Measurements from ENCODE around the gene PROCR. TPM values are rescaled to one million over a fixed set of nuclear protein-coding genes. Genes with fewer than 3 reads are reported as not detected.
A peak's percentile ranks its signal among the peaks of the same experiment; 100 is the strongest.

PROCR gene
- total and polyA plus RNA-seq, 5 experiments from 2014 or later = 3.2 to 8.5 (median 5.9) TPM

- peaks cover 0 to 8% (median 4%) of the 10 kb centered on the region in 3 donors for H3K36me3 Mint-ChIP-seq
These were observed 36.2 kb downstream of the PROCR start for GRCh38 chr20:35207950-35208611.

GRCh38 chr20:35215066-35215956 is 43.4 kb downstream of the PROCR start:
- Mint-ChIP-seq H3K4me3 (no peak overlapping the region), H3K27me3 (no peaks in the 10 kb centered on the region), H3K4me1 (no peaks in the 10 kb centered on the region), H3K27ac (no peak overlapping the region), H3K9me3 (no peaks in the 10 kb centered on the region), H3K36me3 (peaks cover 0 to 37% (median 13%) of the 10 kb centered on the region in 3 donors)
- POLR2A ChIA-PET = no interaction called here
- no peak for DNase-seq
- ATAC-seq = no peak

More at GRCh38 chr20:35207950-35208611, 36.2 kb downstream of the PROCR start:
- Mint-ChIP-seq H3K9me3 (peaks cover 0 to 3% (median 0%) of the 10 kb centered on the region in 9 donors), H3K4me1 (no peaks in the 10 kb centered on the region), H3K27ac (no peak overlapping the region), H3K27me3 (no peaks in the 10 kb centered on the region), H3K4me3 (no peak overlapping the region)
- POLR2A ChIA-PET = interaction anchor here (0.6 to 4.0 kb wide), 3 partner anchors 62 to 121 kb away, joined by 3 to 20 read pairs (median 3); partner anchors contain the start of genes EDEM2 and MMP24OS
- peak; percentile 87 to 96 for ATAC-seq
- DNase-seq = peak; percentile 50 to 90 (median 74)

- DNase-seq = no peak
- POLR2A ChIA-PET = no interaction called here
- no peak overlapping the region for H3K4me3 Mint-ChIP-seq
These were observed 44.7 kb downstream of the PROCR start for GRCh38 chr20:35216541-35216940.

DNA sequence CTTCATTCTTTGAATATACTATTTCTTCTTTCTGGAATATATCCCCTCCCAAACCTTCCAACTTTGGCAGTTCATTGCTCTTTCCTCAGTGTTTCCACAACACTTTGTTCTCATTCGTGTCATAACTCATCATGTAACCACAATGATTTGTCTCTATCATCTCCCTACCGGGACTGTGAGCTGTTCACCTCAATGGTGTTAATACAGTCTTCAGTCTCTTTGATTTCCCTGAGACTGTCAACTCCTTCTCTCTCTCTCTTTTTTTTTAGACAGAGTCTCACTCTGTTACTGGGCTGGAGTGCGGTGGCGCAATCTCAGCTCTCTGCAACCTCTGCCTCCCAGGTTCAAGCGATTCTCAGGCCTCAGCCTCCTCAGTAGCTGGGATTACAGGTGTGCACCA is 52.1 kb downstream of the PROCR start:
- no peak overlapping the region for H3K27ac Mint-ChIP-seq
- no peaks in the 10 kb centered on the region for H3K9me3 Mint-ChIP-seq
- peaks cover 14 to 20% (median 19%) of the 10 kb centered on the region in 3 donors for H3K36me3 Mint-ChIP-seq
- peaks cover 9 to 15% (median 12%) of the 10 kb centered on the region in 4 donors for H3K4me1 Mint-ChIP-seq
- DNase-seq = no peak
- no peak overlapping the region for H3K4me3 Mint-ChIP-seq
- ATAC-seq = no peak
- POLR2A ChIA-PET = no interaction called here
- peaks cover 14 to 32% (median 22%) of the 10 kb centered on the region in 5 donors for H3K27me3 Mint-ChIP-seq

More at GRCh38 chr20:35216541-35216940, 44.7 kb downstream of the PROCR start:
- peaks cover 0 to 33% (median 13%) of the 10 kb centered on the region in 3 donors for H3K36me3 Mint-ChIP-seq
- no peaks in the 10 kb centered on the region for H3K9me3 Mint-ChIP-seq
- no peak overlapping the region for H3K27ac Mint-ChIP-seq
- H3K4me1 Mint-ChIP-seq = no peaks in the 10 kb centered on the region
- H3K27me3 Mint-ChIP-seq = no peaks in the 10 kb centered on the region
- ATAC-seq = no peak

DNA sequence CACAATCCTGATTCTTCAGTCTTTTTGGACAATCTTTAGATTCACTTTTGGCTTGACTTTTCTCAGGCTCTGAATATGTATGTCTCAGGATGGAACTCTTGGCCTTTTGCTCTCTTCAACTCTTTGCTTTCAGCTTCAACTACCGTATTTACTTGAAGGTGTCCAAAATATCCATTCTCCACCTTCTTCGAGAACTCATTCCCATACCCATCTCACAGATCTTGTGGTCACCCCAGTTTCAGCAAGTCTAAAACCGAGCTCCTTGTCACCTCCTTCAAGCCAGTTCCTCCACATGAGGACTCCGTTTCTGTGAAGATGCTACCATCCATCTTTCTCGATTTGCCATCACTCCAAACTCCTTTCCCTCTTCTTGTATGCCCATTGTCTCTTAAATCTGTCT is 52.7 kb downstream of the PROCR start:
- POLR2A ChIA-PET = no interaction called here
- peaks cover 14 to 38% (median 28%) of the 10 kb centered on the region in 5 donors for H3K27me3 Mint-ChIP-seq
- no peak for DNase-seq

GRCh38 chr20:35225319-35226125 is 53.6 kb downstream of the PROCR start:
- H3K27me3 Mint-ChIP-seq = peaks cover 16 to 43% (median 30%) of the 10 kb centered on the region in 5 donors
- peaks cover 9 to 15% (median 12%) of the 10 kb centered on the region in 4 donors for H3K4me1 Mint-ChIP-seq
- DNase-seq (no peak), ATAC-seq (no peak)
- peak overlapping the region in 2 of 10 donors; percentile 31 to 34 for H3K27ac Mint-ChIP-seq
- POLR2A ChIA-PET = interaction anchor here (0.8 kb wide), 1 partner anchor 229 kb away, joined by 3 read pairs; no protein-coding TSS in a partner anchor
- H3K36me3 Mint-ChIP-seq = peaks cover 20 to 25% (median 24%) of the 10 kb centered on the region in 3 donors
- H3K4me3 Mint-ChIP-seq = peak overlapping the region; percentile 42 to 82 (median 68)
- peaks cover 0 to 2% (median 0%) of the 10 kb centered on the region in 9 donors for H3K9me3 Mint-ChIP-seq

More for the DNA sequence above, 52.7 kb downstream of the PROCR start:
- peaks cover 20 to 22% (median 20%) of the 10 kb centered on the region in 3 donors for H3K36me3 Mint-ChIP-seq
- no peak overlapping the region for H3K27ac Mint-ChIP-seq
- peaks cover 9 to 15% (median 12%) of the 10 kb centered on the region in 4 donors for H3K4me1 Mint-ChIP-seq
- H3K4me3 Mint-ChIP-seq = no peak overlapping the region
- H3K9me3 Mint-ChIP-seq = peaks cover 0 to 2% (median 0%) of the 10 kb centered on the region in 9 donors
- no peak for ATAC-seq

DNA sequence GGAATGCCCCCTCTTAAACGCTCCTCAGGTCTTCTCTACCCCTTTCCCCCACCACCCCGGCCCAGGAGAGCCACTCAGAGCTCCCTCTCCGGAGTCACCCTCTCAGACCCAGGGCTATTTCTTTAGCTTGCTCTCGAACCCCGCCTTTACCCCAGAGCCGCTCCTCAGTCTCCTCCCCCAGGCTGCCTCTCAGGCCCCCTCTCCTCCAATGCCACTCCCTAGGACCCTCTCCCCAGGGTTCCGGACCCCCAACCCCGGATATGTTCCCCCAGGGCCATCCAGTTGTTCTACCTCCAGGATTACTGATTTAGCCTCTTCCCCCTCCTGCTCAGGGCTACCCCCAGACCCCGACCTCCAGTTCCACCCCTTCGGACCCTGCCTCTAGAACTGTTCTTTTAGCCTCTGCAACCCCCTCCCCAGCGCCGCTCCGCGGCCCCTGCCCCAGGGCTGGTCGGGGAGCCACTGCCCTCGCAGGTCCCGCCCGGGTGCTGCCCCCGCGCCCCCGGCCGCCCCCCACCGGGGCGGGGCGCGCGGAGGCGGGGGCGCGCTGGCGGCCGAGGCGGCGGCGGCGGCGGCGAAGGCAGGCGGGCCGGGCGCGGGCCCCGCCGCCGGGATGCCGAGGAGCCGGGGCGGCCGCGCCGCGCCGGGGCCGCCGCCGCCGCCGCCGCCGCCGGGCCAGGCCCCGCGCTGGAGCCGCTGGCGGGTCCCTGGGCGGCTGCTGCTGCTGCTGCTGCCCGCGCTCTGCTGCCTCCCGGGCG is 54.4 kb downstream of the PROCR start, which contains the start of gene MMP24:
MMP24 (plus strand) TSS at position 565 of the 758 bp plus-strand sequence; CDS start at position 614, 49 bp downstream.
- H3K27ac Mint-ChIP-seq = peak within 1 kb of the TSS in 3 of 10 donors; percentile 31 to 79 (median 56)

More for the DNA sequence above, 54.4 kb downstream of the PROCR start, which contains the start of gene MMP24:
- peaks cover 9 to 15% (median 12%) of the 10 kb centered on the region in 4 donors for H3K4me1 Mint-ChIP-seq
- H3K27me3 Mint-ChIP-seq = peaks cover 19 to 51% (median 32%) of the 10 kb centered on the region in 5 donors
- H3K4me3 Mint-ChIP-seq = peak within 1 kb of the TSS; percentile 51 to 89 (median 73)
- DNase-seq (no peak), ATAC-seq (peak in 1 of 2 donors; percentile 39)
- POLR2A ChIA-PET = interaction anchor here (0.8 kb wide), 1 partner anchor 228 kb away, joined by 3 read pairs; no protein-coding TSS in a partner anchor
- H3K36me3 Mint-ChIP-seq = peaks cover 26 to 33% (median 31%) of the 10 kb centered on the region in 3 donors
- H3K9me3 Mint-ChIP-seq = peaks cover 0 to 2% (median 0%) of the 10 kb centered on the region in 9 donors

Other genes with a start within 250 kb of the PROCR start
- 10 to 100 TPM; 41.0 to 42.4 TPM for gene GSS, start 216.3 kb upstream of the PROCR start, total RNA-seq
- 10 to 100 TPM; 29.3 to 41.7 (median 34.4) TPM for gene GSS, start 216.3 kb upstream of the PROCR start, polyA plus RNA-seq
- gene MYH7B, start 216.2 kb upstream of the PROCR start, total RNA-seq = under 1 TPM; 0.82 to 0.83 TPM
- gene MYH7B, start 216.2 kb upstream of the PROCR start, polyA plus RNA-seq = under 1 TPM in 1 of 3 donors, not detected in 2; 0.49 TPM
- 10 to 100 TPM; 75.4 to 77.6 TPM for gene TRPC4AP, start 79.3 kb upstream of the PROCR start, total RNA-seq
- gene TRPC4AP, start 79.3 kb upstream of the PROCR start, polyA plus RNA-seq = 10 to 100 TPM; 54.7 to 57.8 (median 56.5) TPM
- 10 to 100 TPM; 24.2 to 24.8 TPM for gene EDEM2, start 24.7 kb upstream of the PROCR start, total RNA-seq
- gene EDEM2, start 24.7 kb upstream of the PROCR start, polyA plus RNA-seq = 10 to 100 TPM; 35.2 to 38.2 (median 37.6) TPM
- gene MMP24, start 54.6 kb downstream of the PROCR start, total RNA-seq = not detected
- under 1 TPM; 0.07 to 0.13 (median 0.08) TPM for gene MMP24, start 54.6 kb downstream of the PROCR start, polyA plus RNA-seq
- 10 to 100 TPM; 83.4 to 85.9 TPM for gene MMP24OS, start 106.0 kb downstream of the PROCR start, total RNA-seq
- gene MMP24OS, start 106.0 kb downstream of the PROCR start, polyA plus RNA-seq = 10 to 100 TPM in 1 of 3 donors, 1 to 10 TPM in 2; 7.6 to 12.3 (median 9.0) TPM
- 10 to 100 TPM; 54.7 to 60.9 TPM for gene EIF6, start 112.7 kb downstream of the PROCR start, total RNA-seq
- gene EIF6, start 112.7 kb downstream of the PROCR start, polyA plus RNA-seq = 100 to 1,000 TPM; 155 to 174 (median 157) TPM
- not detected for gene FAM83C, start 120.4 kb downstream of the PROCR start, total RNA-seq
- gene FAM83C, start 120.4 kb downstream of the PROCR start, polyA plus RNA-seq = not detected
- 10 to 100 TPM; 54.3 to 57.0 TPM for gene UQCC1, start 239.9 kb downstream of the PROCR start, total RNA-seq
- gene UQCC1, start 239.9 kb downstream of the PROCR start, polyA plus RNA-seq = 10 to 100 TPM in 2 of 3 donors, 1 to 10 TPM in 1; 9.6 to 17.5 (median 13.1) TPM

Data from naive thymus-derived CD8-positive, alpha-beta T cell (primary cell).